A673 (cell line): ENCODE results near the gene AHSG.

Experiments
- EZH2 ChIP-seq: fragments of 200-600 bp; sonication (generic); IDR thresholded peaks from 2 replicates; pipeline ENCODE4 v1.6.1; 2017; ENCODE audit warnings: borderline replicate concordance, low read depth, mild to moderate bottlenecking, mixed read lengths, antibody characterized with exemption, low read length; ENCODE audit not compliant: poor library complexity, severe bottlenecking
- TF ChIP-seq, protein P1 (sequence below): fragments of 300-800, 200-600 bp; sonication (generic); conservative IDR thresholded peaks from 2 replicates; pipeline ENCODE4 v1.5.1; 2017; ENCODE audit warnings: low read depth, mild to moderate bottlenecking, antibody characterized with exemption, low read length, moderate library complexity, mixed read lengths

DNA sequence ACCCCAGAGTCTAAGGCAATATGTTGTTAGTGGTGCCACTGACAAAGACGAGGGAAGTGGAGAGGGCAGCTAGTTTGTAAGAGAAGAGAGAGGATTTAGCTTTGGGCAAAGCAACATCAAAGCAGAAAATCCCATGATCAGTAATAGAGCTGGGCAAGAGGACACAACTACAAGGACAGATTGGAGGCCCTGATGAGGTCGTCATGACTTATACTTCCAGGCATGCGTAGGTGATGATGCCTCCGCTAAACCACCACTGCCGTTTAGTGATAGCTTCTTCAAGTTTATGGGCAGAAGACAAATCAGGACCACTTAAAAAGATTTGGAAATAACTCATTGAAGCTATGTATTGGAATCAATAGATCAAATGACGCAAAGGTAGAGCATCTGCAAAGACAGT is 55.6 kb downstream of the AHSG start:
- TF ChIP-seq, protein P1, sequence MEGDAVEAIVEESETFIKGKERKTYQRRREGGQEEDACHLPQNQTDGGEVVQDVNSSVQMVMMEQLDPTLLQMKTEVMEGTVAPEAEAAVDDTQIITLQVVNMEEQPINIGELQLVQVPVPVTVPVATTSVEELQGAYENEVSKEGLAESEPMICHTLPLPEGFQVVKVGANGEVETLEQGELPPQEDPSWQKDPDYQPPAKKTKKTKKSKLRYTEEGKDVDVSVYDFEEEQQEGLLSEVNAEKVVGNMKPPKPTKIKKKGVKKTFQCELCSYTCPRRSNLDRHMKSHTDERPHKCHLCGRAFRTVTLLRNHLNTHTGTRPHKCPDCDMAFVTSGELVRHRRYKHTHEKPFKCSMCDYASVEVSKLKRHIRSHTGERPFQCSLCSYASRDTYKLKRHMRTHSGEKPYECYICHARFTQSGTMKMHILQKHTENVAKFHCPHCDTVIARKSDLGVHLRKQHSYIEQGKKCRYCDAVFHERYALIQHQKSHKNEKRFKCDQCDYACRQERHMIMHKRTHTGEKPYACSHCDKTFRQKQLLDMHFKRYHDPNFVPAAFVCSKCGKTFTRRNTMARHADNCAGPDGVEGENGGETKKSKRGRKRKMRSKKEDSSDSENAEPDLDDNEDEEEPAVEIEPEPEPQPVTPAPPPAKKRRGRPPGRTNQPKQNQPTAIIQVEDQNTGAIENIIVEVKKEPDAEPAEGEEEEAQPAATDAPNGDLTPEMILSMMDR = no peak
- TF ChIP-seq EZH2 = no peak
